Measurements from ENCODE around the gene ST7.

ST7 gene

GRCh38 chr7:116979430-116979829 is 26.1 kb downstream of the ST7 start:
- DNase-seq (ENCODE audit: low spot score), result no peak

- DNase-seq (ENCODE audit: low spot score), result no peak
These were observed 27.1 kb downstream of the ST7 start for GRCh38 chr7:116980354-116980753.

- DNase-seq (ENCODE audit: low spot score), result no peak
These were observed 28.6 kb downstream of the ST7 start for GRCh38 chr7:116981939-116982338.

- no peak for DNase-seq (ENCODE audit: low spot score)
These were observed 31.2 kb downstream of the ST7 start for GRCh38 chr7:116984511-116984910.

GRCh38 chr7:116984917-116985316 is 31.6 kb downstream of the ST7 start:
- DNase-seq (ENCODE audit: low spot score), result peak; percentile 30

- no peak for DNase-seq (ENCODE audit: low spot score)
These were observed 32.3 kb downstream of the ST7 start for GRCh38 chr7:116985575-116985974.

- DNase-seq (ENCODE audit: low spot score), result no peak
These were observed 33.6 kb downstream of the ST7 start for GRCh38 chr7:116986611-116987565.

- no peak for DNase-seq (ENCODE audit: low spot score)
These were observed 35.2 kb downstream of the ST7 start for GRCh38 chr7:116988363-116988989.

GRCh38 chr7:116990056-116990455 is 36.8 kb downstream of the ST7 start:
- no peak for DNase-seq (ENCODE audit: low spot score)

- no peak for DNase-seq (ENCODE audit: low spot score)
These were observed 37.9 kb downstream of the ST7 start for GRCh38 chr7:116991233-116991632.

GRCh38 chr7:116994611-116995010 is 41.3 kb downstream of the ST7 start:
- no peak for DNase-seq (ENCODE audit: low spot score)

GRCh38 chr7:116997972-116998371 is 44.7 kb downstream of the ST7 start:
- DNase-seq (ENCODE audit: low spot score), result no peak

GRCh38 chr7:116998567-116999175 is 45.4 kb downstream of the ST7 start:
- no peak for DNase-seq (ENCODE audit: low spot score)

GRCh38 chr7:116999311-116999710 is 46.0 kb downstream of the ST7 start:
- DNase-seq (ENCODE audit: low spot score), result no peak

- no peak for DNase-seq (ENCODE audit: low spot score)
These were observed 48.0 kb downstream of the ST7 start for GRCh38 chr7:117001283-117001682.

GRCh38 chr7:117004899-117005298 is 51.6 kb downstream of the ST7 start:
- DNase-seq (ENCODE audit: low spot score), result no peak

- DNase-seq (ENCODE audit: low spot score), result no peak
These were observed 52.1 kb downstream of the ST7 start for GRCh38 chr7:117005449-117005848.

GRCh38 chr7:117006907-117007684 is 53.8 kb downstream of the ST7 start:
- DNase-seq (ENCODE audit: low spot score), result peak; percentile 10

- DNase-seq (ENCODE audit: low spot score), result no peak
These were observed 55.0 kb downstream of the ST7 start for GRCh38 chr7:117008118-117008885.

- peak; percentile 38 for DNase-seq (ENCODE audit: low spot score)
These were observed 55.7 kb downstream of the ST7 start for GRCh38 chr7:117008886-117009531.

All from CD4-positive, alpha-beta T cell treated with Interleukin-6 at 100 ng/mL for 8 hours (primary cell).